HepG2 (cell line): Measurements from ENCODE around the gene TEAD1. TPM values are rescaled to one million over a fixed set of nuclear protein-coding genes. Genes with fewer than 3 reads are reported as not detected.
A peak's percentile ranks its signal among the peaks of the same experiment; 100 is the strongest.

ENCODE experiments used
- DMAP1 ChIP-seq: IDR thresholded peaks from 2 replicates; pipeline ENCODE4 v1.6.1; 2016
- ELF4 ChIP-seq: sonication (generic); formaldehyde crosslinking; IDR thresholded peaks from 2 replicates; pipeline ENCODE4 v1.5.0; 2020; ENCODE audit warnings: missing genetic modification reagents, mild to moderate bottlenecking, moderate library complexity, borderline replicate concordance
- HMG20B ChIP-seq: conservative IDR thresholded peaks from 2 replicates; pipeline ENCODE4 v1.6.1; 2016; ENCODE audit warnings: missing genetic modification reagents, missing compliant biosample characterization
- ISL2 ChIP-seq: sonication (generic); formaldehyde crosslinking; IDR thresholded peaks from 2 replicates; pipeline ENCODE4 v1.5.0; 2020; ENCODE audit warnings: missing genetic modification reagents
- ISX ChIP-seq: sonication (generic); formaldehyde crosslinking; conservative IDR thresholded peaks from 2 replicates; pipeline ENCODE4 v1.5.0; 2020; ENCODE audit warnings: missing genetic modification reagents
- KMT2A ChIP-seq: sonication (generic); formaldehyde crosslinking; IDR thresholded peaks from 2 replicates; pipeline ENCODE4 v1.4.0; 2020; ENCODE audit warnings: missing genetic modification reagents
- MTA1 ChIP-seq: sonication (generic); formaldehyde crosslinking; IDR thresholded peaks from 2 replicates; pipeline ENCODE4 v1.4.0; 2020; ENCODE audit warnings: missing genetic modification reagents, mild to moderate bottlenecking, borderline replicate concordance
- MYNN ChIP-seq: sonication (generic); formaldehyde crosslinking; IDR thresholded peaks from 2 replicates; pipeline ENCODE4 v1.4.0; 2020; ENCODE audit warnings: mild to moderate bottlenecking, low read depth, missing genetic modification reagents
- NFATC3 ChIP-seq: sonication (generic); formaldehyde crosslinking; IDR thresholded peaks from 2 replicates; pipeline ENCODE4 v1.5.1; 2020; ENCODE audit warnings: mild to moderate bottlenecking, missing genetic modification reagents
- NR2F2 ChIP-seq: IDR thresholded peaks from 2 replicates; pipeline ENCODE4 v1.6.1; 2012; ENCODE audit warnings: low read depth, inconsistent platforms, borderline replicate concordance
- ZNF292 ChIP-seq: sonication (generic); formaldehyde crosslinking; IDR thresholded peaks from 2 replicates; pipeline ENCODE4 v1.8.1; 2022; ENCODE audit warnings: mild to moderate bottlenecking, low read depth, missing genetic modification reagents, borderline replicate concordance
- ZNF501 ChIP-seq: sonication (generic); formaldehyde crosslinking; IDR thresholded peaks from 2 replicates; pipeline ENCODE4 v1.5.1; 2020; ENCODE audit warnings: mild to moderate bottlenecking, moderate library complexity, missing genetic modification reagents
- ZNF776 ChIP-seq: sonication (generic); formaldehyde crosslinking; IDR thresholded peaks from 2 replicates; pipeline ENCODE4 v1.4.0; 2020; ENCODE audit warnings: mild to moderate bottlenecking, missing genetic modification reagents
- ZNF777 ChIP-seq: sonication (generic); formaldehyde crosslinking; IDR thresholded peaks from 2 replicates; pipeline ENCODE4 v1.4.0; 2020; ENCODE audit warnings: missing genetic modification reagents
- ZZZ3 ChIP-seq: sonication (generic); formaldehyde crosslinking; IDR thresholded peaks from 2 replicates; pipeline ENCODE4 v1.4.0; 2020; ENCODE audit warnings: missing genetic modification reagents, mild to moderate bottlenecking, borderline replicate concordance
- polyA plus RNA-seq, 8 experiments: library from polyadenylated mRNA; depleted of rRNA in 3 of 8; stranded (reverse) in 7 of 8; unstranded in 1 of 8; fragments of >200 nt; fragmentation: Illumina TruSeq in 4 of 8; extraction: Trizol in 4 of 8; gene quantifications; 2 replicates each; pipeline versions ENCODE4 v1.2.1 to v1.2.3, GENCODE V29; 2011 to 2016; ENCODE audit warnings: low read depth in 4 of 8, missing spikeins in 1 of 8, mixed read lengths in 1 of 8; ENCODE audit not compliant: insufficient read depth in 1 of 8
- total RNA-seq, 5 experiments: library from RNA; depleted of rRNA; stranded (reverse); fragments of >200 nt; fragmentation: Illumina TruSeq; extraction: Trizol; gene quantifications; 2 replicates each; pipeline ENCODE4 v1.2.3, GENCODE V29; 2016; ENCODE audit warnings: low read depth in 1 of 5
- TF ChIP-seq, protein P1 (sequence below), 2 experiments: sonication (generic) in 1 of 2; formaldehyde crosslinking in 1 of 2; IDR thresholded peaks; 2 replicates each; pipeline versions ENCODE4 v1.6.1 to v1.9.0; 2014 to 2022; ENCODE audit warnings: antibody characterized with exemption in 1 of 2, borderline replicate concordance in 1 of 2, inconsistent platforms in 1 of 2, low read depth in 1 of 2, missing genetic modification reagents in 1 of 2
- TF ChIP-seq, protein P2 (sequence below): sonication (generic); formaldehyde crosslinking; IDR thresholded peaks from 2 replicates; pipeline ENCODE4 v1.4.0; 2020; ENCODE audit warnings: missing genetic modification reagents, mild to moderate bottlenecking, borderline replicate concordance
- TF ChIP-seq, protein P3 (sequence below): sonication (generic); formaldehyde crosslinking; conservative IDR thresholded peaks from 2 replicates; pipeline ENCODE4 v1.8.0; 2022; ENCODE audit warnings: low read depth, missing genetic modification reagents

Gene TEAD1
- total and polyA plus RNA-seq, 2 of the 13 experiments (the other 11 are each of a cell fraction or from before 2014, with no cell fraction given) = 20.1 to 30.5 TPM

GRCh38 chr11:12692229-12693075 lies 18.2 kb downstream of the TEAD1 start (continued):
- TF ChIP-seq, protein P1, sequence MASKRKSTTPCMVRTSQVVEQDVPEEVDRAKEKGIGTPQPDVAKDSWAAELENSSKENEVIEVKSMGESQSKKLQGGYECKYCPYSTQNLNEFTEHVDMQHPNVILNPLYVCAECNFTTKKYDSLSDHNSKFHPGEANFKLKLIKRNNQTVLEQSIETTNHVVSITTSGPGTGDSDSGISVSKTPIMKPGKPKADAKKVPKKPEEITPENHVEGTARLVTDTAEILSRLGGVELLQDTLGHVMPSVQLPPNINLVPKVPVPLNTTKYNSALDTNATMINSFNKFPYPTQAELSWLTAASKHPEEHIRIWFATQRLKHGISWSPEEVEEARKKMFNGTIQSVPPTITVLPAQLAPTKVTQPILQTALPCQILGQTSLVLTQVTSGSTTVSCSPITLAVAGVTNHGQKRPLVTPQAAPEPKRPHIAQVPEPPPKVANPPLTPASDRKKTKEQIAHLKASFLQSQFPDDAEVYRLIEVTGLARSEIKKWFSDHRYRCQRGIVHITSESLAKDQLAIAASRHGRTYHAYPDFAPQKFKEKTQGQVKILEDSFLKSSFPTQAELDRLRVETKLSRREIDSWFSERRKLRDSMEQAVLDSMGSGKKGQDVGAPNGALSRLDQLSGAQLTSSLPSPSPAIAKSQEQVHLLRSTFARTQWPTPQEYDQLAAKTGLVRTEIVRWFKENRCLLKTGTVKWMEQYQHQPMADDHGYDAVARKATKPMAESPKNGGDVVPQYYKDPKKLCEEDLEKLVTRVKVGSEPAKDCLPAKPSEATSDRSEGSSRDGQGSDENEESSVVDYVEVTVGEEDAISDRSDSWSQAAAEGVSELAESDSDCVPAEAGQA (IDR thresholded peaks at IDR 0.05; ENCODE audit: low read depth) = peak; percentile 45; the same call in 1 of the 2 replicates
- TF ChIP-seq, protein P1 (CRISPR knock-in tag; IDR thresholded peaks at IDR 0.05; ENCODE audit: borderline replicate concordance) = no peak
- TF ChIP-seq HMG20B (CRISPR knock-in tag) = no peak
- no peak for TF ChIP-seq ISX (CRISPR knock-in tag)
- no peak for TF ChIP-seq ZNF777
- peak; percentile 72; the same call in 1 of the 2 replicates for TF ChIP-seq DMAP1 (CRISPR knock-in tag)
- 0 out of 2 replicates have a peak, but pooled peaks have one; percentile 49 for TF ChIP-seq MTA1 (CRISPR knock-in tag)
- TF ChIP-seq, protein P2, sequence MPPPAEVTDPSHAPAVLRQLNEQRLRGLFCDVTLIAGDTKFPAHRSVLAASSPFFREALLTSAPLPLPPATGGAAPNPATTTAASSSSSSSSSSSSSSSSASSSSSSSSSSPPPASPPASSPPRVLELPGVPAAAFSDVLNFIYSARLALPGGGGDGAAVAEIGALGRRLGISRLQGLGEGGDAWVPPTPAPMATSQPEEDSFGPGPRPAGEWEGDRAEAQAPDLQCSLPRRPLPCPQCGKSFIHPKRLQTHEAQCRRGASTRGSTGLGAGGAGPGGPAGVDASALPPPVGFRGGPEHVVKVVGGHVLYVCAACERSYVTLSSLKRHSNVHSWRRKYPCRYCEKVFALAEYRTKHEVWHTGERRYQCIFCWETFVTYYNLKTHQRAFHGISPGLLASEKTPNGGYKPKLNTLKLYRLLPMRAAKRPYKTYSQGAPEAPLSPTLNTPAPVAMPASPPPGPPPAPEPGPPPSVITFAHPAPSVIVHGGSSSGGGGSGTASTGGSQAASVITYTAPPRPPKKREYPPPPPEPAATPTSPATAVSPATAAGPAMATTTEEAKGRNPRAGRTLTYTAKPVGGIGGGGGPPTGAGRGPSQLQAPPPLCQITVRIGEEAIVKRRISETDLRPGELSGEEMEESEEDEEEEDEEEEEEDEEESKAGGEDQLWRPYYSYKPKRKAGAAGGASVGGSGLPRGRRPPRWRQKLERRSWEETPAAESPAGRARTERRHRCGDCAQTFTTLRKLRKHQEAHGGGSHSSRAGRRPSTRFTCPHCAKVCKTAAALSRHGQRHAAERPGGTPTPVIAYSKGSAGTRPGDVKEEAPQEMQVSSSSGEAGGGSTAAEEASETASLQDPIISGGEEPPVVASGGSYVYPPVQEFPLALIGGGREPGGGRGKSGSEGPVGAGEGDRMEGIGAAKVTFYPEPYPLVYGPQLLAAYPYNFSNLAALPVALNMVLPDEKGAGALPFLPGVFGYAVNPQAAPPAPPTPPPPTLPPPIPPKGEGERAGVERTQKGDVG (CRISPR knock-in tag) = no peak
- TF ChIP-seq MYNN (CRISPR knock-in tag) = no peak
- TF ChIP-seq ZNF776 (CRISPR knock-in tag) = no peak
- peak; percentile 78; the same call in 1 of the 2 replicates for TF ChIP-seq KMT2A (CRISPR knock-in tag)
- TF ChIP-seq ZZZ3 (CRISPR knock-in tag) = no peak
- TF ChIP-seq, protein P3, sequence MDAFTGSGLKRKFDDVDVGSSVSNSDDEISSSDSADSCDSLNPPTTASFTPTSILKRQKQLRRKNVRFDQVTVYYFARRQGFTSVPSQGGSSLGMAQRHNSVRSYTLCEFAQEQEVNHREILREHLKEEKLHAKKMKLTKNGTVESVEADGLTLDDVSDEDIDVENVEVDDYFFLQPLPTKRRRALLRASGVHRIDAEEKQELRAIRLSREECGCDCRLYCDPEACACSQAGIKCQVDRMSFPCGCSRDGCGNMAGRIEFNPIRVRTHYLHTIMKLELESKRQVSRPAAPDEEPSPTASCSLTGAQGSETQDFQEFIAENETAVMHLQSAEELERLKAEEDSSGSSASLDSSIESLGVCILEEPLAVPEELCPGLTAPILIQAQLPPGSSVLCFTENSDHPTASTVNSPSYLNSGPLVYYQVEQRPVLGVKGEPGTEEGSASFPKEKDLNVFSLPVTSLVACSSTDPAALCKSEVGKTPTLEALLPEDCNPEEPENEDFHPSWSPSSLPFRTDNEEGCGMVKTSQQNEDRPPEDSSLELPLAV (CRISPR knock-in tag) = no peak
- TF ChIP-seq ZNF292 = peak; percentile 85
- TF ChIP-seq NR2F2 = peak; percentile 68
- no peak for TF ChIP-seq NFATC3
- TF ChIP-seq ZNF501 (CRISPR knock-in tag) = peak; percentile 48
- peak; percentile 38; the same call in 1 of the 2 replicates for TF ChIP-seq ISL2 (CRISPR knock-in tag)
- no peak for TF ChIP-seq ELF4
